Uterine smooth muscle cell (primary cell): ENCODE data around the gene SHROOM2. TPM values are rescaled to one million over a fixed set of nuclear protein-coding genes. Genes with fewer than 3 reads are reported as not detected.

Experiments
- total RNA-seq: library from RNA; depleted of rRNA; stranded (reverse); fragments of >200 nt; gene quantifications from 2 replicates; pipeline ENCODE4 v1.2.3, GENCODE V29; 2014

Gene SHROOM2, protein sequence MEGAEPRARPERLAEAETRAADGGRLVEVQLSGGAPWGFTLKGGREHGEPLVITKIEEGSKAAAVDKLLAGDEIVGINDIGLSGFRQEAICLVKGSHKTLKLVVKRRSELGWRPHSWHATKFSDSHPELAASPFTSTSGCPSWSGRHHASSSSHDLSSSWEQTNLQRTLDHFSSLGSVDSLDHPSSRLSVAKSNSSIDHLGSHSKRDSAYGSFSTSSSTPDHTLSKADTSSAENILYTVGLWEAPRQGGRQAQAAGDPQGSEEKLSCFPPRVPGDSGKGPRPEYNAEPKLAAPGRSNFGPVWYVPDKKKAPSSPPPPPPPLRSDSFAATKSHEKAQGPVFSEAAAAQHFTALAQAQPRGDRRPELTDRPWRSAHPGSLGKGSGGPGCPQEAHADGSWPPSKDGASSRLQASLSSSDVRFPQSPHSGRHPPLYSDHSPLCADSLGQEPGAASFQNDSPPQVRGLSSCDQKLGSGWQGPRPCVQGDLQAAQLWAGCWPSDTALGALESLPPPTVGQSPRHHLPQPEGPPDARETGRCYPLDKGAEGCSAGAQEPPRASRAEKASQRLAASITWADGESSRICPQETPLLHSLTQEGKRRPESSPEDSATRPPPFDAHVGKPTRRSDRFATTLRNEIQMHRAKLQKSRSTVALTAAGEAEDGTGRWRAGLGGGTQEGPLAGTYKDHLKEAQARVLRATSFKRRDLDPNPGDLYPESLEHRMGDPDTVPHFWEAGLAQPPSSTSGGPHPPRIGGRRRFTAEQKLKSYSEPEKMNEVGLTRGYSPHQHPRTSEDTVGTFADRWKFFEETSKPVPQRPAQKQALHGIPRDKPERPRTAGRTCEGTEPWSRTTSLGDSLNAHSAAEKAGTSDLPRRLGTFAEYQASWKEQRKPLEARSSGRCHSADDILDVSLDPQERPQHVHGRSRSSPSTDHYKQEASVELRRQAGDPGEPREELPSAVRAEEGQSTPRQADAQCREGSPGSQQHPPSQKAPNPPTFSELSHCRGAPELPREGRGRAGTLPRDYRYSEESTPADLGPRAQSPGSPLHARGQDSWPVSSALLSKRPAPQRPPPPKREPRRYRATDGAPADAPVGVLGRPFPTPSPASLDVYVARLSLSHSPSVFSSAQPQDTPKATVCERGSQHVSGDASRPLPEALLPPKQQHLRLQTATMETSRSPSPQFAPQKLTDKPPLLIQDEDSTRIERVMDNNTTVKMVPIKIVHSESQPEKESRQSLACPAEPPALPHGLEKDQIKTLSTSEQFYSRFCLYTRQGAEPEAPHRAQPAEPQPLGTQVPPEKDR (N-terminal part only)
- 0.44 and 0.75 TPM in 2 replicates for total RNA-seq

DNA sequence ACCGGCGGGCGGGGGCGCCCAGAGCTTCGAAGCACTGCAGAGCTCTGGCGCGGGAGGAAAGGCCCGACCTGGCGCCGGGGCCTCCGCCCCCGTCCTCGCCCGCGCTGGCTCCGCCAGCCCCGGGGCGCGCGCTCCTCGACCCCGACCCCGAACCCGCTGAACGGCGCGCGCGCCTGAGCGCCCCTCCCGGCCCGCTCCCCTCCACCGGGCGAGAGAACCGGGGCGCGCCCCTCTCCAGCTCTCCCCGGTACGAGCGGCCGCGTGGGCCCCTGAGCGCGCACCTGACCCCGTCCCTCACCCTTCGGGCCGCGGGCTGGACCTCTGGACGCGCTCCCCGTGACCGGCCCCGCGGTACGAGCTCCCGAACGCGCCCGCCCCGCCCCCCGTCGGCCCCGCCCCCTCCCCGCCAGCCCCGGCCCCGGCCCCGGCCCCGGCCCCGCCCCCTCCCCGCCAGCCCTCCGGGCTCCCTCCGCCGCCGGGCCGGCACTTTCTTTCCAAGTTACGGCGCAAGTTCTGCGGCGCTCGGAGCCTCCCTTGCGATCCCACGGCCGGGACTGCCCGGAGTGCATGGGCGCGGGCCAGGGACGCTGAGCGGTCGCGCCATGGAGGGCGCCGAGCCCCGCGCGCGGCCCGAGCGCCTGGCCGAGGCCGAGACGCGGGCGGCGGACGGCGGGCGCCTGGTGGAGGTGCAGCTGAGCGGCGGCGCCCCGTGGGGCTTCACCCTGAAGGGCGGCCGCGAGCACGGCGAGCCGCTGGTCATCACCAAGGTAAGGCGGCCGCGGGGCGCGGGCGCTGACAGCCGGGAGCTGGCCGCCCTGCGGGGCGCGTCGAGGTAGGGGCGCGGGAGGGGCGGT lies at the start of gene SHROOM2:
Gene SHROOM2 (plus strand): TSS at position 486 of the 854 bp plus-strand sequence. CDS start 117 bp downstream, at position 603.

DNA sequence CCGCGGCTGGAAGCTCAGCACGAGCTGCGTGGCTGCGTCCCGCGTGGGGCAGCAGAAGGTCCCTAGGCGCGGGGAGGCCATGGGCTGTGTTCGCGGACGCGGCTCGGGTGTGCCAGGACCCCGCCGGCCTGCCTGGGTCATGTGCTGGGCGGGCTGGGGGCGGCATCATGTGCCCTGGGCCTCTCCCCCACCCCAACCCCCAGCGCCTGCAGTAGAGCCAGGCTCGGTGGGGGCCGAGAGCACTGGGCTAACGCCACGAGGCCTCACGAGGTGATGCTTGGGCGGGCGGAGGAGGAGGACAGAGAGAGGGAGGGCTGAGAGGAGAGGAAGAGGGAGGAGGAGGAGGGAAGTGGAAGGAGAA lies 20.5 kb upstream of the SHROOM2 start, which contains the start of gene GPR143:
Gene GPR143 (minus strand): TSS at position 111 of the 361 bp plus-strand sequence. CDS start 30 bp downstream, at position 81.

DNA sequence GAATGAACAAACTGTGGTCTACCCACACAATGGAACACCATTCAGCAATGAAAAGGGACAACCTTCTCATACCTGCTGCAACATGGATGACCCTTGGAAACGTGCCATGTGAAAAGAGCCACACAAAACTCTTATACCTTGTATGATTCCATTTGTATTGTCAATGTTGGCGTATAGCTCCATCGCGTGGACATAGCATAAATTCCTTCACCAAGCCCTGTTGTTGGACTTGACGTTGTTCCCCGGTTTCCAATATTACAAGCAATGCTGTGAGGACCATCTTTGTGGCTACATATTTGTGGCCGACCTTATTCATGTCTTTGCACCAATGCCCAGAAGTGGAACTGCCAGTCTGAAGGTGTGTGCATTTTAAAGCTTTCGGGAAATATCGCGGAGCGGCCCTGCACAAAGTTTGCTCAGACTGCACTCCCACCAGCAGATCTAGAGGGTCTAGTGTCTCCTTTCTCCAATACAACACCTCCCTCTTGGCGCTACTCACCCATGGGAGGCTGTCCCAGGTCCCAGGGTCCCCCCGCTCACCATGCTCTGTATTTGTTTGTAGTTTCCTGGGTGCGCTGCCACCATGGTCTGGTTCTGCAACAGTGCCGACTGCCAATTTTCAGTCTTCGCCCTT lies 180.7 kb downstream of the SHROOM2 start, which contains the start of gene CLDN34:
Gene CLDN34 (plus strand): TSS at position 584 of the 634 bp plus-strand sequence. CDS start 0 bp downstream, at position 584.

Other genes with a start within 250 kb of the SHROOM2 start
- gene GPR143, start 20.6 kb upstream of the SHROOM2 start, total RNA-seq = not detected in 2 replicates
- not detected in 2 replicates for gene CLDN34, start 180.9 kb downstream of the SHROOM2 start, total RNA-seq